PC-3 (cell line): ENCODE data around the gene DRGX. TPM values are rescaled to one million over a fixed set of nuclear protein-coding genes. Genes with fewer than 3 reads are reported as not detected.

Experiments used
- ATAC-seq: fragments of 200-7000 bp; cut with Tn5 transposase; 2 replicates; pipeline ENCODE4 v1.9.1; 2020; ENCODE audit warnings: mild to moderate bottlenecking, moderate library complexity
- BruUV-seq: library from RNA; stranded (reverse); fragments of 400-500 nt; replicated peaks from 2 replicates; lab custom pipeline; 2021; lab: Mats Ljungman, UMichigan
- CTCF ChIA-PET: fragments of 300-600 bp; sonication (Branson Sonifier 250); formaldehyde crosslinking; loops from one replicate; lab custom pipeline; 2022; ENCODE audit warnings: antibody characterized with exemption; lab: Charles Lee
- POLR2A ChIA-PET: fragments of 300-600 bp; sonication (Branson Sonifier 250); formaldehyde crosslinking; loops from one replicate; lab custom pipeline; 2022; ENCODE audit warnings: antibody characterized with exemption; ENCODE audit not compliant: unreplicated experiment; lab: Charles Lee
- DNase-seq: peaks from one replicate; pipeline ENCODE4 v3.0.0-alpha.2; 2015
- H2AFZ ChIP-seq: fragments of 300-600 bp; sonication (generic); 2 replicates; pipeline ENCODE4 v1.6.0; 2016; ENCODE audit warnings: antibody characterized with exemption, low read length
- H3F3A ChIP-seq: fragments of 300-600 bp; sonication (generic); one replicate; pipeline ENCODE4 v1.6.0; 2017; ENCODE audit warnings: antibody characterized with exemption, low read length, control low read depth, mild to moderate bottlenecking; ENCODE audit not compliant: unreplicated experiment
- H3K27ac ChIP-seq: fragments of 300-600 bp; sonication (generic); 2 replicates; pipeline ENCODE4 v1.5.1; 2016; ENCODE audit warnings: mild to moderate bottlenecking, low read length
- H3K27me3 ChIP-seq: fragments of 300-600 bp; sonication (generic); 2 replicates; pipeline ENCODE4 v1.6.1; 2016; ENCODE audit warnings: low read length, mixed read lengths
- H3K36me3 ChIP-seq: fragments of 300-600 bp; sonication (generic); 2 replicates; pipeline ENCODE4 v1.6.1; 2016; ENCODE audit warnings: low read depth, mixed run types, low read length, mixed read lengths
- H3K4me1 ChIP-seq: fragments of 300-600 bp; sonication (generic); 2 replicates; pipeline ENCODE4 v1.5.1; 2016; ENCODE audit warnings: low read length; ENCODE audit not compliant: insufficient read depth
- H3K4me2 ChIP-seq: fragments of 300-600 bp; sonication (generic); 2 replicates; pipeline ENCODE4 v1.6.0; 2016; ENCODE audit warnings: low read length
- H3K4me3 ChIP-seq: fragments of 300-600 bp; sonication (generic); 2 replicates; pipeline ENCODE4 v1.5.1; 2016; ENCODE audit warnings: mild to moderate bottlenecking, low read length, mixed read lengths
- H3K79me2 ChIP-seq: fragments of 300-600 bp; sonication (generic); 2 replicates; pipeline ENCODE4 v1.6.1; 2017; ENCODE audit warnings: low read length, mixed read lengths
- H3K9ac ChIP-seq: fragments of 300-600 bp; sonication (generic); 2 replicates; pipeline ENCODE4 v1.6.0; 2016; ENCODE audit warnings: mild to moderate bottlenecking, low read length
- H3K9me2 ChIP-seq: fragments of 300-600 bp; sonication (generic); replicated peaks from 2 replicates; pipeline ENCODE4 v1.6.1; 2016; ENCODE audit warnings: mixed run types, low read length, mixed read lengths
- H3K9me3 ChIP-seq: fragments of 300-600 bp; sonication (generic); 2 replicates; pipeline ENCODE4 v1.6.1; 2016; ENCODE audit warnings: low read length, mixed read lengths
- H4K20me1 ChIP-seq: fragments of 300-600 bp; sonication (generic); 2 replicates; pipeline ENCODE4 v1.6.1; 2016; ENCODE audit warnings: low read length, mixed read lengths
- CTCF ChIP-seq: fragments of 300-600 bp; sonication (generic); conservative IDR thresholded peaks from 2 replicates; pipeline ENCODE4 v1.5.1; 2017; ENCODE audit warnings: antibody characterized with exemption, low read depth, mild to moderate bottlenecking, low read length
- EZH2 ChIP-seq: fragments of 300-600 bp; sonication (generic); IDR thresholded peaks from one replicate; pipeline ENCODE4 v1.6.1; 2017; ENCODE audit warnings: antibody characterized with exemption, mild to moderate bottlenecking, low read length; ENCODE audit not compliant: unreplicated experiment
- EZH2phosphoT487 ChIP-seq: fragments of 300-600 bp; sonication (generic); IDR thresholded peaks from 2 replicates; pipeline ENCODE4 v1.6.1; 2018; ENCODE audit warnings: mild to moderate bottlenecking, antibody characterized with exemption, low read length, borderline replicate concordance
- intact Hi-C: fragments of 100-400 bp; cut with micrococcal nuclease; formaldehyde crosslinking; loops from 2 replicates; pipeline ENCODE4 v1.9.0; 2023
- total RNA-seq: library from RNA; depleted of rRNA; stranded (reverse); fragments of >200 nt; gene quantifications from 2 replicates; pipeline ENCODE4 v1.2.3, GENCODE V29; 2014

DRGX gene
- total RNA-seq, 1 experiment from 2014 or later: 0.33 TPM

DNA sequence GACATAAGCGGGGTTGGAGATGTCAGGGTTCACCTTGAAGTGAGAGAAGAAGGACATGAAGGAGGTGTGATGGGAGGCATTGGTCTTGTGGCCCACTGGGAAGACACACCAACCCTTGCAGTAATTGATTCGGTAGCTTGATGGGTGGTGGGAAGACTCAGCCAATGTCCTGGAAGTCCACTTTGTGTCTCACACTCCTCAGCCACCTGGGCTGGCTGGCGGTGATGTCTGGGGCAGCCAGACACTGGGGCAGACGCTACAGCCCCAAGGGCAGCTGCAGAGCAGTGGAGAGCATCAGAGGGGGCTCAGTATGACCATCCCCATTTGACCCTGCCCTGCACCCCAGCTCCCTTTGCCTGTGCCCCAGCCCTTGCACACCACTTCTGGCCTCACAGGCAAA lies 16.7 kb upstream of the DRGX start:
- Histone ChIP-seq H3K9me2 (no peaks in the 10 kb centered on the region), H3K9me3 (no peaks in the 10 kb centered on the region), H4K20me1 (no peaks in the 10 kb centered on the region), H3K4me3 (no peak overlapping the region), H3K9ac (no peak overlapping the region), H3K27ac (no peak overlapping the region), H3K79me2 (no peaks in the 10 kb centered on the region), H3K4me2 (no peak overlapping the region), H3K4me1 (no peaks in the 10 kb centered on the region), H3F3A (no peaks in the 10 kb centered on the region), H3K36me3 (no peaks in the 10 kb centered on the region), H2AFZ (no peak overlapping the region), H3K27me3 (peaks cover 19% of the 10 kb centered on the region; the same call in 1 of the 2 replicates)
- ChIA-PET POLR2A (no interaction called here), CTCF (no interaction called here)
- DNase-seq (no peak), ATAC-seq (no peak)
- TF ChIP-seq EZH2phosphoT487: no peak
- TF ChIP-seq CTCF: no peak
- TF ChIP-seq EZH2: no peak
- intact Hi-C loops: no loop called here
- no TSS peak for BruUV-seq

DNA sequence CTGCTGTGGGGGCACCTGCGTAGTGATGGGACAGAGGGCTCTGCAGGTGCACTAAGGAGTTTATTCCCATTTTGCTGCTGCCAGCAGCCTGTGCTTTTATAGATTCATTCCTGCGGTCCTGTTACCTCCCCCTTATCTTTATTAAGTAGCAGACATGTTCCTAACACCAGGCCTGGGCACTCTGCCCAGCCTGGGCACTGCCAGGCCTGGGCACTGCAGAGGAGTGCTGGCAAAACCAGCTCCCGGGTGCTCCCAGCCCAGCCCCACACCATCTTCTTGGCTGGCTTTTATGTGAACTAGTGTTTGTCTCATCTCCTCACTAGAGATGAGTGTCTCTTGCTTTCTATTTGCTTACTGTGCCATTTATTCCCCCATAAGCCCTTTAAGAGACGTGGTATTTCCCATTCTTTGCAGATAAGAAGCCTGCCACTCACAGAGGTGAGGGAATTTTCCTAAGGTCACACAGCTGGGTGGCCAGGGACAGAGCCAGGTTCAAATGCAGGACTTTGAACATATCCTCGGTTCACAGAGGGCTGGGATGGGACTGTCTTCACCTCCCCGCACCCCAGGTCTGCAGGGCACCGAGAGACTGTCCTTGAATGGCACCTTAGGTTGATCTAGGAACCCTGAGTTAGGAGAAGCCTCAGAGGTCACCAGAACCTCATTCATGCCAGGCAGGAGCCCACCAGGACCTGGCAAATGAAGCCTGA lies 14.6 kb upstream of the DRGX start:
- POLR2A ChIA-PET: no interaction called here
- peak; percentile 46 for DNase-seq
- no peaks in the 10 kb centered on the region for H3K9me3 ChIP-seq
- H3K27ac ChIP-seq: no peak overlapping the region
- no peak overlapping the region for H3K9ac ChIP-seq
- no peak overlapping the region for H3K4me2 ChIP-seq
- no peaks in the 10 kb centered on the region for H4K20me1 ChIP-seq
- H3K4me3 ChIP-seq: no peak overlapping the region
- H3K36me3 ChIP-seq: no peaks in the 10 kb centered on the region
- no peaks in the 10 kb centered on the region for H3K9me2 ChIP-seq
- H3F3A ChIP-seq: no peaks in the 10 kb centered on the region
- no peak overlapping the region for H2AFZ ChIP-seq
- no peaks in the 10 kb centered on the region for H3K4me1 ChIP-seq
- BruUV-seq: no TSS peak
- H3K79me2 ChIP-seq: no peaks in the 10 kb centered on the region
- no peak for TF ChIP-seq EZH2
- no peak for TF ChIP-seq CTCF
- no peak for TF ChIP-seq EZH2phosphoT487
- intact Hi-C loops: no loop called here
- peaks cover 26% of the 10 kb centered on the region for H3K27me3 ChIP-seq
- CTCF ChIA-PET: interaction anchor here (0.5 to 0.9 kb wide), 2 partner anchors 102 to 252 kb away, joined by 3 read pairs; no protein-coding TSS in a partner anchor
- peak; percentile 20; the same call in 1 of the 2 replicates for ATAC-seq

DNA sequence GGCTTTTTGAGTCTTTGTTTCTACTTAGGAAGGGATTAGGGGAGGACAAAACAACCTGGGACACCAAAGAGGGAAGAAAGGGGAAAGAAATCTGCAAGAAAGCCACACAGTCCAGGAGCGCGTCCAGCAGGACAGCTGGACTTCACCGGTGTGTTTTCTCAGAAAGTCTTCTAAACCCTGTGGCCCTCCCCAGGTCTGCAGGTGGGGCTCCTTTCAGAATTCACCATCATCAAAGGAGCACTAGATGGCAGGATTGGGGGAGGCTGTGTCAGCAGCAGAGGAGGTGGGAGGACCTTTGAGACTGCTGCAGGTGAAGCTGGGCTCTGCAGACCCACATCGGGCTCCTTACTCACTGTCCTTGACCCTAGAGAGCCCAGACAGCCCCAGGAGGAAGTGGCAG lies 13.9 kb upstream of the DRGX start:
- Histone ChIP-seq H3K9me3 (no peaks in the 10 kb centered on the region), H2AFZ (no peak overlapping the region), H3K4me3 (no peak overlapping the region), H3K4me2 (no peak overlapping the region), H3K27me3 (peaks cover 34% of the 10 kb centered on the region), H3K4me1 (no peaks in the 10 kb centered on the region), H4K20me1 (no peaks in the 10 kb centered on the region), H3K36me3 (no peaks in the 10 kb centered on the region), H3K79me2 (no peaks in the 10 kb centered on the region), H3K9ac (no peak overlapping the region), H3K9me2 (no peaks in the 10 kb centered on the region), H3K27ac (no peak overlapping the region), H3F3A (no peaks in the 10 kb centered on the region)
- TF ChIP-seq CTCF: peak; percentile 51
- no peak for TF ChIP-seq EZH2
- no peak for TF ChIP-seq EZH2phosphoT487
- intact Hi-C loops: loop anchor here (5.0 kb wide), 1 partner anchor 752 kb away; no protein-coding TSS in a partner anchor
- ChIA-PET POLR2A (no interaction called here), CTCF (interaction anchor here (0.5 to 0.9 kb wide), 2 partner anchors 103 to 253 kb away, joined by 3 read pairs; no protein-coding TSS in a partner anchor)
- no peak for ATAC-seq
- BruUV-seq: no TSS peak
- DNase-seq: peak; percentile 51
